ENCODE measurements around the gene SPOCD1.
A peak's percentile ranks its signal among the peaks of the same experiment; 100 is the strongest.

The SPOCD1 gene

GRCh38 chr1:31785020-31785946, 30.5 kb downstream of the SPOCD1 start:
- no peak for TF ChIP-seq TAF1 (IDR thresholded peaks at IDR 0.05; ENCODE audit: borderline replicate concordance, low read depth, low read length)
- no peak for TF ChIP-seq POLR2AphosphoS5 (IDR thresholded peaks at IDR 0.05; ENCODE audit: low read depth, low read length)
- TF ChIP-seq POLR2A (IDR thresholded peaks at IDR 0.05; ENCODE audit: low read depth, low read length) = no peak
- DNase-seq (ENCODE audit: insufficient read length) (no peak), FAIRE-seq (peak; percentile 76)

- DNase-seq (ENCODE audit: insufficient read length) (no peak), FAIRE-seq (no peak)
- TF ChIP-seq TAF1 (IDR thresholded peaks at IDR 0.05; ENCODE audit: borderline replicate concordance, low read depth, low read length) = no peak
- TF ChIP-seq POLR2A (IDR thresholded peaks at IDR 0.05; ENCODE audit: low read depth, low read length) = no peak
These were observed 31.3 kb downstream of the SPOCD1 start for GRCh38 chr1:31784356-31785019.

GRCh38 chr1:31783846-31784245, 32.0 kb downstream of the SPOCD1 start:
- FAIRE-seq = no peak
- DNase-seq (ENCODE audit: insufficient read length) = no peak
- TF ChIP-seq POLR2AphosphoS5 (IDR thresholded peaks at IDR 0.05; ENCODE audit: low read depth, low read length) (no peak), POLR2A (IDR thresholded peaks at IDR 0.05; ENCODE audit: low read depth, low read length) (no peak), TAF1 (IDR thresholded peaks at IDR 0.05; ENCODE audit: borderline replicate concordance, low read depth, low read length) (no peak)

- no peak for FAIRE-seq
These were observed 33.1 kb downstream of the SPOCD1 start for GRCh38 chr1:31782421-31783410.

GRCh38 chr1:31781756-31782371, 34.0 kb downstream of the SPOCD1 start:
- FAIRE-seq = no peak
- TF ChIP-seq POLR2AphosphoS5 (IDR thresholded peaks at IDR 0.05; ENCODE audit: low read depth, low read length) = no peak
- no peak for TF ChIP-seq TAF1 (IDR thresholded peaks at IDR 0.05; ENCODE audit: borderline replicate concordance, low read depth, low read length)
- no peak for TF ChIP-seq POLR2A (IDR thresholded peaks at IDR 0.05; ENCODE audit: low read depth, low read length)
- no peak for DNase-seq (ENCODE audit: insufficient read length)

More at GRCh38 chr1:31782421-31783410, 33.1 kb downstream of the SPOCD1 start:
- DNase-seq (ENCODE audit: insufficient read length) = no peak
- TF ChIP-seq TAF1 (IDR thresholded peaks at IDR 0.05; ENCODE audit: borderline replicate concordance, low read depth, low read length) = no peak
- no peak for TF ChIP-seq POLR2AphosphoS5 (IDR thresholded peaks at IDR 0.05; ENCODE audit: low read depth, low read length)
- no peak for TF ChIP-seq POLR2A (IDR thresholded peaks at IDR 0.05; ENCODE audit: low read depth, low read length)

GRCh38 chr1:31781138-31781755, 34.6 kb downstream of the SPOCD1 start:
- DNase-seq (ENCODE audit: insufficient read length) (no peak), FAIRE-seq (no peak)
- TF ChIP-seq POLR2AphosphoS5 (IDR thresholded peaks at IDR 0.05; ENCODE audit: low read depth, low read length) (no peak), POLR2A (IDR thresholded peaks at IDR 0.05; ENCODE audit: low read depth, low read length) (no peak), TAF1 (IDR thresholded peaks at IDR 0.05; ENCODE audit: borderline replicate concordance, low read depth, low read length) (no peak)

GRCh38 chr1:31780632-31781031, 35.2 kb downstream of the SPOCD1 start:
- no peak for TF ChIP-seq POLR2AphosphoS5 (IDR thresholded peaks at IDR 0.05; ENCODE audit: low read depth, low read length)
- FAIRE-seq (no peak), DNase-seq (ENCODE audit: insufficient read length) (no peak)

- TF ChIP-seq TAF1 (IDR thresholded peaks at IDR 0.05; ENCODE audit: borderline replicate concordance, low read depth, low read length) (no peak), POLR2AphosphoS5 (IDR thresholded peaks at IDR 0.05; ENCODE audit: low read depth, low read length) (no peak), POLR2A (IDR thresholded peaks at IDR 0.05; ENCODE audit: low read depth, low read length) (no peak)
- DNase-seq (ENCODE audit: insufficient read length) = no peak
- FAIRE-seq = no peak
These were observed 36.1 kb downstream of the SPOCD1 start for GRCh38 chr1:31779687-31780086.

GRCh38 chr1:31778763-31779488, 36.9 kb downstream of the SPOCD1 start:
- DNase-seq (ENCODE audit: insufficient read length) (no peak), FAIRE-seq (no peak)
- TF ChIP-seq TAF1 (IDR thresholded peaks at IDR 0.05; ENCODE audit: borderline replicate concordance, low read depth, low read length) (no peak), POLR2AphosphoS5 (IDR thresholded peaks at IDR 0.05; ENCODE audit: low read depth, low read length) (no peak), POLR2A (IDR thresholded peaks at IDR 0.05; ENCODE audit: low read depth, low read length) (no peak)

GRCh38 chr1:31776516-31776915, 39.3 kb downstream of the SPOCD1 start:
- FAIRE-seq (no peak), DNase-seq (ENCODE audit: insufficient read length) (no peak)
- no peak for TF ChIP-seq POLR2A (IDR thresholded peaks at IDR 0.05; ENCODE audit: low read depth, low read length)
- TF ChIP-seq TAF1 (IDR thresholded peaks at IDR 0.05; ENCODE audit: borderline replicate concordance, low read depth, low read length) = no peak
- TF ChIP-seq POLR2AphosphoS5 (IDR thresholded peaks at IDR 0.05; ENCODE audit: low read depth, low read length) = no peak
